ENCODE results near the gene CBX4. TPM values are rescaled to one million over a fixed set of nuclear protein-coding genes. Genes with fewer than 3 reads are reported as not detected.
A peak's percentile ranks its signal among the peaks of the same experiment; 100 is the strongest.

Gene CBX4
- total RNA-seq, 1 donor from 2014 or later: 20.6 TPM

GRCh38 chr17:79794659-79795511, 44.4 kb downstream of the CBX4 start:
- intact Hi-C loops (cut with DNase I): no loop called here
- Histone ChIP-seq H3K36me3 (peaks cover 11% of the 10 kb centered on the region), H3K4me1 (peaks cover 68% of the 10 kb centered on the region), H3K4me3 (no peak overlapping the region), H3K27ac (no peak overlapping the region), H3K27me3 (ENCODE audit: low read depth) (peaks cover 59% of the 10 kb centered on the region), H3K9me3 (no peaks in the 10 kb centered on the region)
- ATAC-seq: no peak
- TF ChIP-seq CTCF (IDR thresholded peaks at IDR 0.05): no peak
- DNase-seq: no peak

GRCh38 chr17:79793924-79794304, 45.3 kb downstream of the CBX4 start:
- no peak overlapping the region for H3K27ac ChIP-seq
- TF ChIP-seq CTCF (IDR thresholded peaks at IDR 0.05): no peak
- H3K36me3 ChIP-seq: peaks cover 11% of the 10 kb centered on the region
- H3K27me3 ChIP-seq (ENCODE audit: low read depth): peaks cover 59% of the 10 kb centered on the region
- ATAC-seq (no peak), DNase-seq (no peak)
- H3K4me1 ChIP-seq: peaks cover 68% of the 10 kb centered on the region
- intact Hi-C loops (cut with DNase I): no loop called here
- H3K9me3 ChIP-seq: no peaks in the 10 kb centered on the region
- peak overlapping the region; percentile 42 for H3K4me3 ChIP-seq

GRCh38 chr17:79792984-79793923, 46.0 kb downstream of the CBX4 start:
- H3K9me3 ChIP-seq: no peaks in the 10 kb centered on the region
- H3K4me1 ChIP-seq: peaks cover 61% of the 10 kb centered on the region
- H3K36me3 ChIP-seq: peaks cover 11% of the 10 kb centered on the region
- ATAC-seq: no peak
- no peak for TF ChIP-seq CTCF (IDR thresholded peaks at IDR 0.05)
- intact Hi-C loops (cut with DNase I): no loop called here
- H3K27me3 ChIP-seq (ENCODE audit: low read depth): peaks cover 59% of the 10 kb centered on the region
- DNase-seq: no peak
- H3K27ac ChIP-seq: peak overlapping the region; percentile 38
- H3K4me3 ChIP-seq: peak overlapping the region; percentile 42

- intact Hi-C loops (cut with DNase I): no loop called here
- no peaks in the 10 kb centered on the region for H3K9me3 ChIP-seq
- H3K27ac ChIP-seq: no peak overlapping the region
- DNase-seq (no peak), ATAC-seq (no peak)
- H3K4me1 ChIP-seq: peaks cover 55% of the 10 kb centered on the region
- H3K36me3 ChIP-seq: peaks cover 11% of the 10 kb centered on the region
- H3K27me3 ChIP-seq (ENCODE audit: low read depth): peaks cover 61% of the 10 kb centered on the region
- peak overlapping the region; percentile 42 for H3K4me3 ChIP-seq
- TF ChIP-seq CTCF (IDR thresholded peaks at IDR 0.05): no peak
These were observed 46.8 kb downstream of the CBX4 start for GRCh38 chr17:79792341-79792871.

GRCh38 chr17:79791735-79792161, 47.5 kb downstream of the CBX4 start:
- Histone ChIP-seq H3K27ac (no peak overlapping the region), H3K27me3 (ENCODE audit: low read depth) (peaks cover 67% of the 10 kb centered on the region), H3K4me3 (no peak overlapping the region), H3K36me3 (peaks cover 11% of the 10 kb centered on the region), H3K4me1 (peaks cover 55% of the 10 kb centered on the region), H3K9me3 (no peaks in the 10 kb centered on the region)
- no peak for TF ChIP-seq CTCF (IDR thresholded peaks at IDR 0.05)
- intact Hi-C loops (cut with DNase I): no loop called here
- ATAC-seq (no peak), DNase-seq (peak; percentile 38)
